ENCODE data around the gene SPG7.

DNA sequence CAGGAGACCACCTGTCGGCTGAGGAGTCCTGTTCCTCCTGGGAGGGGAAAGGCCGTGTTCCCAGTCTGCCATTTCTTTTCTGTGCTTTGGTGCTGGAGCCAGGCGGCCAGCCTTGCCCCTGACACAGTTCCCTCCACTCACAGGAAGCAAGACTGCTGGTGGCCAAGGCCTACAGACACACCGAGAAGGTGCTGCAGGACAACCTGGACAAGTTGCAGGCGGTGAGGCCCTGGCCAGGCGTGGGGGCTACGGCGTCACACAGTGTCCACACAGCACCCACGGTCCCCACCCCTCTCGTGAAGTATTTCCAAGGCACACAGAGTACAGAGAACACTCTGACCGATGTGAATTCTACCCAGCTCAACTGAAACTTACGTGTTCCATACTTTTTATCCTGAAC, 46.1 kb downstream of the SPG7 start:
- TF ChIP-seq MAZ (CRISPR knock-in tag; conservative IDR thresholded peaks at IDR 0.05 in 1 of 2, IDR thresholded peaks at IDR 0.05 in 1 of 2) (no peak), RFX5 (IDR thresholded peaks at IDR 0.05; ENCODE audit: low read depth, low read length) (no peak), TRIM24 (IDR thresholded peaks at IDR 0.05) (no peak), CEBPB (tag; IDR thresholded peaks at IDR 0.05) (no peak), TARDBP (IDR thresholded peaks at IDR 0.05) (no peak), ARID3B (CRISPR knock-in tag; IDR thresholded peaks at IDR 0.05; ENCODE audit: borderline replicate concordance) (no peak), ZNF263 (CRISPR knock-in tag; IDR thresholded peaks at IDR 0.05; ENCODE audit: borderline replicate concordance) (no peak), ZEB2 (IDR thresholded peaks at IDR 0.05) (no peak), NCOA1 (IDR thresholded peaks at IDR 0.05; ENCODE audit: low read depth) (no peak), ZNF699 (CRISPR knock-in tag; IDR thresholded peaks at IDR 0.05; ENCODE audit: insufficient replicate concordance) (no peak), HDAC1 (IDR thresholded peaks at IDR 0.05) (no peak), CREB1 (IDR thresholded peaks at IDR 0.05) (no peak), CREB1 (CRISPR knock-in tag; IDR thresholded peaks at IDR 0.05) (no peak)
- TF ChIP-seq, protein P1, sequence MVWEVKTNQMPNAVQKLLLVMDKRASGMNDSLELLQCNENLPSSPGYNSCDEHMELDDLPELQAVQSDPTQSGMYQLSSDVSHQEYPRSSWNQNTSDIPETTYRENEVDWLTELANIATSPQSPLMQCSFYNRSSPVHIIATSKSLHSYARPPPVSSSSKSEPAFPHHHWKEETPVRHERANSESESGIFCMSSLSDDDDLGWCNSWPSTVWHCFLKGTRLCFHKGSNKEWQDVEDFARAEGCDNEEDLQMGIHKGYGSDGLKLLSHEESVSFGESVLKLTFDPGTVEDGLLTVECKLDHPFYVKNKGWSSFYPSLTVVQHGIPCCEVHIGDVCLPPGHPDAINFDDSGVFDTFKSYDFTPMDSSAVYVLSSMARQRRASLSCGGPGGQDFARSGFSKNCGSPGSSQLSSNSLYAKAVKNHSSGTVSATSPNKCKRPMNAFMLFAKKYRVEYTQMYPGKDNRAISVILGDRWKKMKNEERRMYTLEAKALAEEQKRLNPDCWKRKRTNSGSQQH (CRISPR knock-in tag; IDR thresholded peaks at IDR 0.05) = no peak
- TF ChIP-seq, protein P2, sequence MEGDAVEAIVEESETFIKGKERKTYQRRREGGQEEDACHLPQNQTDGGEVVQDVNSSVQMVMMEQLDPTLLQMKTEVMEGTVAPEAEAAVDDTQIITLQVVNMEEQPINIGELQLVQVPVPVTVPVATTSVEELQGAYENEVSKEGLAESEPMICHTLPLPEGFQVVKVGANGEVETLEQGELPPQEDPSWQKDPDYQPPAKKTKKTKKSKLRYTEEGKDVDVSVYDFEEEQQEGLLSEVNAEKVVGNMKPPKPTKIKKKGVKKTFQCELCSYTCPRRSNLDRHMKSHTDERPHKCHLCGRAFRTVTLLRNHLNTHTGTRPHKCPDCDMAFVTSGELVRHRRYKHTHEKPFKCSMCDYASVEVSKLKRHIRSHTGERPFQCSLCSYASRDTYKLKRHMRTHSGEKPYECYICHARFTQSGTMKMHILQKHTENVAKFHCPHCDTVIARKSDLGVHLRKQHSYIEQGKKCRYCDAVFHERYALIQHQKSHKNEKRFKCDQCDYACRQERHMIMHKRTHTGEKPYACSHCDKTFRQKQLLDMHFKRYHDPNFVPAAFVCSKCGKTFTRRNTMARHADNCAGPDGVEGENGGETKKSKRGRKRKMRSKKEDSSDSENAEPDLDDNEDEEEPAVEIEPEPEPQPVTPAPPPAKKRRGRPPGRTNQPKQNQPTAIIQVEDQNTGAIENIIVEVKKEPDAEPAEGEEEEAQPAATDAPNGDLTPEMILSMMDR (IDR thresholded peaks at IDR 0.05 in 2 of 3, conservative IDR thresholded peaks at IDR 0.05 in 1 of 3; ENCODE audit: insufficient read depth in 2 of 3, low read depth in 1 of 3, low read length in 3 of 3) = no peak
